ENCODE results near the gene E2F6. TPM values are rescaled to one million over a fixed set of nuclear protein-coding genes. Genes with fewer than 3 reads are reported as not detected.

The E2F6 gene
- total and polyA plus RNA-seq, 2 of the 13 experiments (the other 11 are each of a cell fraction or from before 2014, with no cell fraction given), result 27.3 to 36.0 TPM

GRCh38 chr2:11477994-11478393, 12.0 kb upstream of the E2F6 start (continued):
- no peak for TF ChIP-seq ZNF646 (CRISPR knock-in tag; IDR thresholded peaks at IDR 0.05)

- in situ Hi-C loops (cut with HindIII; ENCODE audit: extremely low pct_ligation_motif_present, low pct_unique_long_range_greater_than_20kb), result no loop called here
- no peak for FAIRE-seq
These were observed 7.9 kb upstream of the E2F6 start for GRCh38 chr2:11473659-11474433.

More at GRCh38 chr2:11473659-11474433, 7.9 kb upstream of the E2F6 start:
- Histone ChIP-seq H3K4me2 (ENCODE audit: low read depth, low read length) (no peak overlapping the region), H3K9ac (ENCODE audit: insufficient read depth, low read depth, low read length) (no peak overlapping the region), H3K27me3 (ENCODE audit: control insufficient read depth in 1 of 2, insufficient read depth in 2 of 2, low read length in 2 of 2) (no peaks in the 10 kb centered on the region), H3K9me3 (ENCODE audit: low read length) (no peaks in the 10 kb centered on the region), H3K79me2 (ENCODE audit: insufficient read depth, low read length) (no peaks in the 10 kb centered on the region), H4K20me1 (ENCODE audit: insufficient read depth, low read length) (no peaks in the 10 kb centered on the region), H2AFZ (ENCODE audit: low read length) (no peak overlapping the region), H3K4me1 (ENCODE audit: insufficient read depth, low read length) (peaks cover 41% of the 10 kb centered on the region), H3K27ac (ENCODE audit: extremely low read length, insufficient read depth, low read length) (no peak overlapping the region), H3K4me3 (replicated peaks in 1 of 3; ENCODE audit: insufficient read depth in 1 of 3, low read depth in 2 of 3, low read length in 3 of 3) (no peak overlapping the region), H3K36me3 (replicated peaks in 1 of 2; ENCODE audit: control insufficient read depth in 1 of 2, insufficient read depth in 2 of 2, low read length in 2 of 2) (no peaks in the 10 kb centered on the region)
- 84% methylated on average over 10 of the region's 10 CpGs for WGBS (ENCODE audit: low lambda C conversion rate)
- DNase-seq (ENCODE audit: low spot score) (no peak), ATAC-seq (peak; percentile 11; the same call in 1 of the 3 replicates)
- TF ChIP-seq ZBTB38 (CRISPR knock-in tag; IDR thresholded peaks at IDR 0.05), result 0 out of 2 replicates have a peak, but pooled peaks have one; percentile 38
- TF ChIP-seq ZNF629 (CRISPR knock-in tag; conservative IDR thresholded peaks at IDR 0.05), result no peak
- POLR2A ChIA-PET, result interaction anchor here (0.9 kb wide), 1 partner anchor 109 kb away, joined by 3 read pairs; no protein-coding TSS in a partner anchor
- BruUV-seq (replicated peaks), result no TSS peak
- CTCF ChIA-PET (ENCODE audit: low intra/inter-chr PET ratio, low total read pairs), result no interaction called here
- intact Hi-C loops (cut with micrococcal nuclease; ENCODE audit: unreplicated experiment), result no loop called here

Measured in HepG2 (cell line).